ENCODE measurements around the gene OR1D5.

DNA sequence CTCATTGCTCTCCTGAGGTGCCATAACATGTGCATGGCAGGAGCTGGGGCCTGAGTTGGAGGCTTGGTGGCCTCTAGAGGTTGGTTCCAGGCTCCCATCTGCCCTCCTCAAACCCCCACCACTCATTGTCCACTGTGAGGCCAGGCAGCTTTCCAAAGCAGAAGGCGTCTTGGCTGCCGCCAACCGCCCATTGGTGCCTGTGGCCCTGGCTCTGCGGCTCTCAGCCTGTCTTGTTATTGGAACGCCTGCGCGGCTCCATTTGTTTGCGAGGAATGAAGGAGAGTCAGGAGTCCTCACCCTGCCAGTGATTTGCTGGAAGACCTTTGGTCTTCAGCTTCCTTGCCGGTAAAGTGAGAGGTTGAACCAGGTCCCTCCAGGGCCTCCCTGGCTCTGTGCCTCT lies 43.6 kb downstream of the OR1D5 start:
- TF ChIP-seq, protein P1, sequence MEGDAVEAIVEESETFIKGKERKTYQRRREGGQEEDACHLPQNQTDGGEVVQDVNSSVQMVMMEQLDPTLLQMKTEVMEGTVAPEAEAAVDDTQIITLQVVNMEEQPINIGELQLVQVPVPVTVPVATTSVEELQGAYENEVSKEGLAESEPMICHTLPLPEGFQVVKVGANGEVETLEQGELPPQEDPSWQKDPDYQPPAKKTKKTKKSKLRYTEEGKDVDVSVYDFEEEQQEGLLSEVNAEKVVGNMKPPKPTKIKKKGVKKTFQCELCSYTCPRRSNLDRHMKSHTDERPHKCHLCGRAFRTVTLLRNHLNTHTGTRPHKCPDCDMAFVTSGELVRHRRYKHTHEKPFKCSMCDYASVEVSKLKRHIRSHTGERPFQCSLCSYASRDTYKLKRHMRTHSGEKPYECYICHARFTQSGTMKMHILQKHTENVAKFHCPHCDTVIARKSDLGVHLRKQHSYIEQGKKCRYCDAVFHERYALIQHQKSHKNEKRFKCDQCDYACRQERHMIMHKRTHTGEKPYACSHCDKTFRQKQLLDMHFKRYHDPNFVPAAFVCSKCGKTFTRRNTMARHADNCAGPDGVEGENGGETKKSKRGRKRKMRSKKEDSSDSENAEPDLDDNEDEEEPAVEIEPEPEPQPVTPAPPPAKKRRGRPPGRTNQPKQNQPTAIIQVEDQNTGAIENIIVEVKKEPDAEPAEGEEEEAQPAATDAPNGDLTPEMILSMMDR (IDR thresholded peaks at IDR 0.05; ENCODE audit: low read length), result no peak
- no peak for TF ChIP-seq EZH2 (IDR thresholded peaks at IDR 0.05; ENCODE audit: borderline replicate concordance, low read length)

Measured in OCI-LY1 (cell line).